Measurements from ENCODE around the gene R3HDM1.

DNA sequence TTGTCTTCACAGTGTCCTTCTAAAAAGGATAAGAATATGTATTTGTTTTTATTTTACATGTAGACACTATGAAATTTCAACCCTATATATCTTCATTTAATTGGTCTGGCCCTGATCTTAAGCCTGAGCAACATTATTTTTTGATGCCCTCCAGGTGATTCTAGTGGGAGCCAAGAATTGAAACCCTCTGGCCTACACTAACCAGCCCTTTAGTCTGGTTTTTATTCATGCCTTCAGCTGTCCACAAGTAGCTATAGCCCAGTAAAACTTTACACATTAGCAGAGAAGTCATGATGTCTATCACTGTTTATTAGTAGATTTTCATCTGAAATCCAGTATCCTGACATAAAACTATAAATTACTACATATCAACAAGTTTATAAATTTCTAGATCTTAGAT, 157.7 kb downstream of the R3HDM1 start:
- no peak for TF ChIP-seq POLR2A (IDR thresholded peaks at IDR 0.05)
- no peak for TF ChIP-seq POLR2AphosphoS5 (IDR thresholded peaks at IDR 0.05)
- TF ChIP-seq, protein P1, sequence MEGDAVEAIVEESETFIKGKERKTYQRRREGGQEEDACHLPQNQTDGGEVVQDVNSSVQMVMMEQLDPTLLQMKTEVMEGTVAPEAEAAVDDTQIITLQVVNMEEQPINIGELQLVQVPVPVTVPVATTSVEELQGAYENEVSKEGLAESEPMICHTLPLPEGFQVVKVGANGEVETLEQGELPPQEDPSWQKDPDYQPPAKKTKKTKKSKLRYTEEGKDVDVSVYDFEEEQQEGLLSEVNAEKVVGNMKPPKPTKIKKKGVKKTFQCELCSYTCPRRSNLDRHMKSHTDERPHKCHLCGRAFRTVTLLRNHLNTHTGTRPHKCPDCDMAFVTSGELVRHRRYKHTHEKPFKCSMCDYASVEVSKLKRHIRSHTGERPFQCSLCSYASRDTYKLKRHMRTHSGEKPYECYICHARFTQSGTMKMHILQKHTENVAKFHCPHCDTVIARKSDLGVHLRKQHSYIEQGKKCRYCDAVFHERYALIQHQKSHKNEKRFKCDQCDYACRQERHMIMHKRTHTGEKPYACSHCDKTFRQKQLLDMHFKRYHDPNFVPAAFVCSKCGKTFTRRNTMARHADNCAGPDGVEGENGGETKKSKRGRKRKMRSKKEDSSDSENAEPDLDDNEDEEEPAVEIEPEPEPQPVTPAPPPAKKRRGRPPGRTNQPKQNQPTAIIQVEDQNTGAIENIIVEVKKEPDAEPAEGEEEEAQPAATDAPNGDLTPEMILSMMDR (IDR thresholded peaks at IDR 0.05), result no peak
